NCI-H187 treated with DMSO at 0.1 percent for 48 hours (cell line): ENCODE data around the gene CLEC18C.
"Not testable (repeated sequence)": the region's sequence is repeated elsewhere in the genome, so short reads cannot be mapped to it uniquely, and the experiment has no call there.

ENCODE experiments used
- DNase-seq: peaks from one replicate; lab custom pipeline; 2025; lab: John Stamatoyannopoulos, UW

The CLEC18C gene

DNA sequence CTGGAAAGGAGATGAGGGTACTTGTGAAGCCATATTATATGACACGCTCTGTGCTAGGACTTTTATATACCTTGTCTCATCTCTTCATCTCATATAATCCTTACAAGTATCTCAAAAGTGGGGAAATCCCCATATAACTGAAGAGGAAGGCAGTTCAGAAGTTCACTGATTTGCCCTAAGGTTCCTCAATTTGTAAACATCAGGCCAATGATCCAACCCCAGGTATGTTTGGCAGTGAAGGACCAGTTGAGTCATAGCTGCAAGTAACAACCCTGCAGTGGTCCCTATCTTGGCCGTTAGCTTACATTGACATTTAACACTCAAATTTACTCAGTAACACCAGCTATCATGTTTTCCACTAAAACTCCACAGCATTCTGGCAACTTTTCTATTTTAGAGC, 45.0 kb downstream of the CLEC18C start:
- DNase-seq: not testable (repeated sequence)

DNA sequence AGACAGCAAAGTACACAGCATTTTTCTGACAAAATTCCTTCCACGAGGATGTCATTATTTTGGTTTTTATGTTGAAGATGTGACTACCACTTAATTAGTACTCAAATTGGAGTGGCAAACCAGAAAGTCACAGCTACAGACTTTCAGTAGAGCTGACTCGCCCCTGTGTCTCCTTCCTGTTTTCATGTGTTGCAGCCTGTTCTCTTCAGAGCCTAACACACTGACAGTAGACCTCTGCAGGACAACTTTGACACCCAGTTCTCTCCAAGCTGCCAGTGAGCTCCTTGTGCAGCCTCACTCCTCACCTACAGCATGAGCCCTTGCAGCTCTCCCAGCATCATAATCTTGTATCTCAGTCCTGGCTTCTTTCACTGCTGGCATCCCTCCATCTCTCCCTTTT, 49.0 kb downstream of the CLEC18C start:
- DNase-seq: not testable (repeated sequence)

DNA sequence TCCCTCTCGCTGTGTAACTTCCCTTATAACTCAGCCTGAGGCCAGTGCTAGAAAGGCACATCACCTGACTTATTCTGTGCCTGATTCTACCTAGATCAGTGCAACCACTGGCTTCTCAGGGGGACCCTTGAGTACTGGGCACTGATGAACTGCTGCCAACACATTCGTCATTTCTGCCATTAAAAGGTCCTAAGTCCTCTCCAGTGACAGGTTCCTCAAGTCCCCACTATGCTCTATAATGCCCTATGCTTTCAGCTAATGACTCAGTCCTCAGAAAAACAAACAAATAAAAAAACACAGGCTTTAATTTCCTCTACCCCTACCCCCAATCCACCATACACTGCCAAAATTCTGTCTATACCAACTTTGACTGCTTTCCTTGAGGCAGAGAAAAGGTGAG, 49.6 kb downstream of the CLEC18C start:
- not testable (repeated sequence) for DNase-seq

DNA sequence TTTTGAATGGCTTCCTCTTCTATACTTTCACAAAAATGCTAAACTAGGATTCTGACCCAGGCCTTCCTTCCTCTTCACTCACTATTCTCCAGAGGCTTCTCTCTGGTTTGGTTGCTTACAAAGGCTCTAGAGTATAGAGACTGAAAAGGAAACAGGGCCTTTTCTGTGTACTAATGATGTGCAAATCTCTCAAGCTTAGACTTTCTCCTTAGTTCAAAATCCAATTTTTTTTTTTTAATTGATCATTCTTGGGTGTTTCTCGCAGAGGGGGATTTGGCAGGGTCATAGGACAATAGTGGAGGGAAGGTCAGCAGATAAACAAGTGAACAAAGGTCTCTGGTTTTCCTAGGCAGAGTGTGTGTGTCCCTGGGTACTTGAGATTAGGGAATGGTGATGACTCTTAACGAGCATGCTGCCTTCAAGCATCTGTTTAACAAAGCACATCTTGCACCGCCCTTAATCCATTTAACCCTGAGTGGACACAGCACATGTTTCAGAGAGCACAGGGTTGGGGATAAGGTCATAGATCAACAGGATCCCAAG, 50.5 kb downstream of the CLEC18C start:
- not testable (repeated sequence) for DNase-seq

DNA sequence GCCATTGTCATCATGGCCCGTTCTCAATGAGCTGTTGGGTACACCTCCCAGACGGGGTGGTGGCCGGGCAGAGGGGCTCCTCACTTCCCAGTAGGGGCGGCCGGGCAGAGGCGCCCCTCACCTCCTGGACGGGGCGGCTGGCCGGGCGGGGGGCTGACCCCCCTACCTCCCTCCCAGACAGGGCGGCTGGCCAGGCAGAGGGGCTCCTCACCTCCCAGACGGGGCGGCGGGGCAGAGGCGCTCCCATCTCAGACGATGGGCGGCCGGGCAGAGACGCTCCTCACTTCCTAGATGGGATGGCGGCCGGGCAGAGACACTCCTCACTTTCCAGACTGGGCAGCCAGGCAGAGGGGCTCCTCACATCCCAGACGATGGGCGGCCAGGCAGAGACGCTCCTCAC, 51.1 kb downstream of the CLEC18C start:
- not testable (repeated sequence) for DNase-seq

DNA sequence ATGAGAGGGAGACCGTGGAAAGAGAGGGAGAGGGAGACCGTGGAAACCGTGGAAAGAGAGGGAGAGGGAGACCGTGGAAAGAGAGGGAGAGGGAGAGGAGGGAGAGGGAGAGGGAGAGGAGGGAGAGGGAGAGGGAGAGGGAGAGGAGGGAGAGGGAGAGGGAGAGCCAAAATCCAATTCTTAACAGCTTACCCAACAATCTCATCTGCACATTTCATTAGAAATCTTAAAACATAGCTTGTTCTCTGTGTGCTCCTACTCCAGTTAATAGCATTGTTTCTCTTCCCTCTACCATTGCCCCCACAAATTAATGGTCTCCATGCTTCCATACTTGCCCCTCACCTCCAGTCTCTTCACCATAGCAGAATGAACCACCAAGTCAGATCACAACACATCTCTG, 51.8 kb downstream of the CLEC18C start:
- DNase-seq: not testable (repeated sequence)

DNA sequence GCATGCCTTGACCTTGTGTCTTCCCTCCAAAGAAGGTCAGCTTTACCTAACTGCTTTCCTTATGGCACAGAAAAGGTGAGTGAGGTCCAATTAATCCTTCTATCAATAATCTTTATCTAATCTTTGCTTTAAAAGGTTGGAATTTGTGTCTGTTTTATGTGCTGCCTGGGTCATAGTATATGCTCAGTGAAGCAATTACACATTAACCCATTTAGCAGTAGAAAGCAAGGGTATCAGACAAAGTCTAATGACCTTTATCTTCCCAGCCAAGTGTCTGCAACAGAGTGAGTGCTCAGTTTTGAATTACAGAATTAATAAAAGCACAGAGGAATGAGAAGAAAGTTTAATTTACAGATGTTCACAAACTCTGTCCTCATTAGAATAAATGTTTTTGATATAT, 52.4 kb downstream of the CLEC18C start:
- DNase-seq: not testable (repeated sequence)

DNA sequence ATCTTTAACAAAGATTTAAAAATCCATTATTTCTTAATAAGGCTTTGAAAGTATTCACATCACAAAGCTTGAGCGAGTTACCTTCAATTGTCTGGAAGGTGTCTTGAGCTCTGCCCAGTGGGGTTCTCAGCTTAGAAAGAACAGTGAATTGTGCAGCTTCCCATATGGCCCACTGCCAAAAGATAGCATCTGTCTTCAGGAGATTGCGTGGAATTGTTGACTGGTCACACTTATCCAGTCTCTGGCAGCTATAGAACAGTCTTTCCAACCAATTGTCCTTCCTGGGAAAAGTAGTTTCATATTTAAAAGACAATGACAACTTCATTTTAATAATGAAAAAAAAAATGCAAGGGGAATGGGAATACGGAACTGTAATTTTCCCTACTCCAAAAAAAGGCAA, 58.2 kb downstream of the CLEC18C start:
- DNase-seq: not testable (repeated sequence)
